GM21367 (cell line): ENCODE data around the gene SOWAHC.
"Not testable (repeated sequence)": the region's sequence is repeated elsewhere in the genome, so short reads cannot be mapped to it uniquely, and the experiment has no call there.

Experiments used
- ATAC-seq: cut with Tn5 transposase; IDR thresholded peaks from one replicate; pipeline ENCODE4 v1.9.1; 2021; ENCODE audit not compliant: unreplicated experiment

SOWAHC gene

GRCh38 chr2:109613922-109614714, at the start of gene SOWAHC, which contains the start of gene SEPTIN10:
SOWAHC (plus strand) TSS chr2:109614364; CDS start chr2:109614490, 126 bp downstream.
SEPTIN10 (minus strand) TSS chr2:109613966; CDS start chr2:109613827, 139 bp downstream.
- ATAC-seq, result peak; percentile 79

- ATAC-seq, result no peak
Observed at GRCh38 chr2:109575373-109575772, 38.8 kb upstream of the SOWAHC start.

GRCh38 chr2:109577630-109578029, 36.5 kb upstream of the SOWAHC start:
- ATAC-seq, result not testable (repeated sequence)

- ATAC-seq, result no peak
Observed at GRCh38 chr2:109582928-109583895, 31.0 kb upstream of the SOWAHC start.

GRCh38 chr2:109586687-109587086, 27.5 kb upstream of the SOWAHC start:
- no peak for ATAC-seq

- no peak for ATAC-seq
Observed at GRCh38 chr2:109591206-109591605, 23.0 kb upstream of the SOWAHC start.

GRCh38 chr2:109592905-109593304, 21.3 kb upstream of the SOWAHC start:
- no peak for ATAC-seq

- no peak for ATAC-seq
Observed at GRCh38 chr2:109594246-109594885, 19.8 kb upstream of the SOWAHC start.

- ATAC-seq, result no peak
Observed at GRCh38 chr2:109595644-109596043, 18.5 kb upstream of the SOWAHC start.

GRCh38 chr2:109597283-109597682, 16.9 kb upstream of the SOWAHC start:
- ATAC-seq, result no peak

GRCh38 chr2:109601783-109602182, 12.4 kb upstream of the SOWAHC start:
- no peak for ATAC-seq

GRCh38 chr2:109602617-109603188, 11.5 kb upstream of the SOWAHC start:
- no peak for ATAC-seq

GRCh38 chr2:109604597-109604996, 9.6 kb upstream of the SOWAHC start:
- ATAC-seq, result no peak

- ATAC-seq, result no peak
Observed at GRCh38 chr2:109607766-109608165, 6.4 kb upstream of the SOWAHC start.

- no peak for ATAC-seq
Observed at GRCh38 chr2:109609352-109610024, 4.7 kb upstream of the SOWAHC start.

- ATAC-seq, result no peak
Observed at GRCh38 chr2:109611467-109612095, 2.6 kb upstream of the SOWAHC start.

- peak; percentile 23 for ATAC-seq
Observed at GRCh38 chr2:109613081-109613921, 863 bp upstream of the SOWAHC start.

- ATAC-seq, result no peak
Observed at GRCh38 chr2:109614715-109615636, 812 bp downstream of the SOWAHC start.
